ENCODE measurements around the gene ZNF444.

ZNF444 gene

DNA sequence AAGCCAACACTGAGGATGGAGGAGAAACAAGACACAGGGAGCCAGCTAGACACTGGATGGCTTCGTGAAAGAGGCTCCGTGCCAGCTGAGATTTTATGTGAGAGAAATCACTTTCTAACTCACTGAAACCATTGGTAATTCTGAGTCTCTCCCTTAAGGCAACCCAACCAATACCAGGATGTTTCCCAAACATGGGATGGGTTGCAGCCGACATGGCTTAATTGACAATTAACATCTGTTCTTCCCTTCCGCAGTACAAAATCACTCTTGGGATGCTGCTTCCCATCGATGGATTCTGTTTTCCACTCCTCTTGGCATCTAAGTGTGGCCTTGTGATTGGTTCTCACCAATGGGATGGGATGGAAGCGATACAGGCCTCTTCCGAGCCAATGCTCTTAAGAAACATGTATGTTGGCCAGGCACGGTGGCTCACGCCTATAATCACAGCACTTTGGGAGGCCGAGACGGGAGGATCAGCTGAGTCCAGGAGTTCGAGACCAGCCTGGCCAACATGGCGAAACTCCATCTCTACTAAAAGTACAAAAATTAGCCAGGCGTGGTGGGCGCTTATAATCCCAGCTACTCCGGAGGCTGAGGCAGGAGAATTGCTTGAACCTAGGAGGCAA is 17.7 kb upstream of the ZNF444 start:
- no peak for DNase-seq

DNA sequence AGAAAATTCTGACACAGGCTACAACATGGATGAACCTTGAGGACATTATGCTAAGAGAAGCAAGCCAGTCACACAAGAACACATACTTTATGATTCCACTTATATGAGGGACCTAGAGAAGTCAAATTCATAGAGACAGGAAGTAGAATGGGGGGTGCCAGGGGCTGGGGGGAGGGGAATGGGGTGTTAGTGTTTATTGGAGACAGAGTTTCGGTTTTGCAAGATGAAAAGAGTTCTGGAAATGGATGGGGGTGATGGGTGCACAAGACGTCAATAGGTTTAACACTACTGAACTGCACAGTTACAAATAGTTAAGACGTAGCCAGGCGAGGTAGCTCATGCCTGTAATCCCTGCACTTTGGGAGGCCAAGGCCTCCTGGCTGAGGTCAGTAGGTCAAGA is 16.5 kb upstream of the ZNF444 start:
- no peak for DNase-seq

DNA sequence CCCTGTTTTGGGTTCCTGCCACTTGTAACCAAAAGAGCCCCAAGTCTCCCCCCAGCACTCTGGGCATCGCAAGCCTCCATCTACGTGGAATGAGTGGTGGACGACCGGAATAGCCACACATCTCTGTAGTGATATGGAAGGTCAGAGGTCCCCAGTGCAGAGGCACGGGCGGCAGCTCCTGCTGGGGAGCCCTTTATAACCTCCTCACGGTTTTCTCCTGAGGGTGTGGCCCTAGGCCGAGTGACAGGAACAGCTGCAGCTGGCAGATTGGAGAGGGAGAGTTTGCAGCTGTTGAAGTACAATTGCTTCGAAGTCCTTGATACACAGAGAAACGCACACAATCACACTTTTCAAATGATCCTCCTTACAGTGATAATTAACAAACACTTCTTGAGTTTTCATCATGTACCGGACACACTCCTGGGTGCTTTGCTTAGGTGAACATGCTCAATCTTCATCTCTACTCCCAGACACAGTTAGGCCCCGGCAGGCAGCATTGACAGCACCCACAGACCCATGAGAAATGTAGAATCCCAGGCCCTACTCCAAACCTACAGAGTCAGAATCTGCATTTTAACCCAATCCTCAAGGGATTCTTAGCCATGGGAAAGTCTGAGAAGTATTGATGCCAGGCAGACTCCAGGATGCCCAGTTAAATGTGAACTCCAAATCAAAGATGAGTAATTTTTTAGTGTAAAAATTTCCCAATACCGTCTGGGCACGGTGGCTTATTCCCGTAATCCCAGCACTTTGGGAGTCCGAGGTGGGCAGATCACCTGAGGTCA is 15.1 kb upstream of the ZNF444 start:
- no peak for DNase-seq

DNA sequence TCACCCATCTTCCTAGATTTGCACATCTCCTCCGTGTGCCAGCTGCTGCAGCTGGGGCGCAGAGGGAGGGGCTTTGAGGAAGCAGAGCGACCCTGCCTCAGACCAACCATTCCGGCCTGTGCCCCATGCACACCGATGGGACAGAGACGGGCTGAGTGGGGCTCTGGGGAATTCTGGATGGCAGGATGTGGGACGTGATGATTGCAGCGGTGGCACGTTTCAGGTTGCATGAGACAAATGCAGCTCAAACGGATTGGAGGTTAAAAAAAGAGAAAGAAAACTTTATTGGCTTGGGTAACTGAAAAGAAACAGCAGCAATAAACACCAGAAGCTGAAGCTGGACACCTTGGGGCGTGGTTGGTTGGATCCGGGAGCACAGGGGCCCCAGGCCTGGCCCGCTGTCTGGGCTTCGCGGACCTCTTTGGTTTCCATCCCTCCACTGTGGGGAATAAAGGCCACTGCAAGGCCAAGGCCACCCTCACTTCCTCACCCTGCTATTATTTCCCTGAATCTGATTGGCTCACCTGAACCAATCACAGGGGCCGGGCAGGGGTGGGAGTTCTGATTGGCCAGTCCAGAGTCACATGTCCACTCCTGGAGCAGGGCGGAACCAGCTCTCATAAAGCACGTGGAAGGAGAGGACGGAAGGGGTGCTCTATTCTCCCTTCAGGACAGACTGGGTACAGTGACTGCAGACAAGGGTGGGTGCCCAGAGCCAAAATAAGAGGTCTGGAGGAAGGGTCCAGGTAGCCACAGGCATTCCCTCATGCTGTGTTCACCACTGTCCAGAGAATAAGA is 13.9 kb upstream of the ZNF444 start:
- no peak for DNase-seq

DNA sequence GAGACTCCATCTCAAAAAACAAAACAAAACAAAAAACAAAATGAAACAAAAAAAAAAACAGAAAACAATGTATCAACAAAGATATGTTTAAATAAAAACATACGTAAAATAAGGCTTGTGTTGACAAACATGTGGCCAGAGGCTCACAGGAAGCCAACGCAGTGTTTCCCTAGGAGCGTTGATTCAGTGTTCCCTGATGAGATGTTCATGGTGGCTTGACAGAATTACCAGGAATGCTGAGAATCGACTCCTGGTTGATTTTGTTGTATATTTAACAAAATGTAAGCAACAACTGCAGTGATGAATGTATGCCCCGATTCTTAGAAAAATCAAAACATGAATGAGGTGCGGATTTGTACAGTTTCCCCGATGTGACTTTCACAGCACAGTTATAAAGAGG is 11.1 kb upstream of the ZNF444 start:
- no peak for DNase-seq

DNA sequence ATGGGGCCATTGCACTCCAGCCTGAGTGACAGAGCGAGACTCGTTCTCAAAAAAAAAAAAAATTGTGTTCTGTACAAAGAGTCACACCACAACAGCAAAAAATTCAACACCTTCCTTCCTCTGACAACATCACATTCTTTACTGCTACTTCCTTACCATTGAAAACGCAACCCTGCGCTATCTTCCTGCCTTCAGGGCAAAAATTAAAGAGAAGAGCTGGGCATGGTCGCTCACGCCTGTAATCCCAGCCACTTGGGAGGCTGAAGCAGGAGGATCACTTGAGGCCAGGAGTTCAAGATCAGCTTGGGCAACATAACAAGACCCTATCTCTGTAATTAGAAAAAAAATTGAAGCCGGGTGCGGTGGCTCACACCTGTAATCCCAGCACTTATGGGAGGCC is 9.4 kb upstream of the ZNF444 start:
- DNase-seq = no peak

DNA sequence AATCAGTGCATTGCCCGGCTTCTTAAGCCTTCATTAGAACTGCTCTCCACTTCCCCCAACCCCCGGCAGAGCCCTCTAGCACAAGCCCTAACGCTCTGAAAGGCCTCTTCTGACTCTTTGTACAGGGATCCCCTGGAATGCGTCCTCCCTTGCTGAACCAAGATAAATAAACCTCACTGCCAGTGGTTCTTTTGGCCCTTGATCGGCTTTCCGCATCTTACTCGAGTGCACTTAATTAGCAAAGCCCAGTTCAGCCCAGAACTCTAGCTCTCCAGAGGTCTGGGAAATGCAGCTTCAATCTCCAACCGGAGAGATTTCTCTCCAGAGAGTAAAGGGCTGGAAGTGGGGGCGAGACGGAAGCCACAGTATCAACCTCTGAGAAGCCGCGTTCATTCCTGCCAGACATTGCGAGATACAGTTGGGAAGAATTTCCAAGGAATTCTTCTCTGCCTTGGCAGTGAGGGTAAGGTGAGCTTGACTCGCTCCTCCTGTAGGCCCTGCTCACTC is 8.7 kb upstream of the ZNF444 start:
- DNase-seq = no peak

DNA sequence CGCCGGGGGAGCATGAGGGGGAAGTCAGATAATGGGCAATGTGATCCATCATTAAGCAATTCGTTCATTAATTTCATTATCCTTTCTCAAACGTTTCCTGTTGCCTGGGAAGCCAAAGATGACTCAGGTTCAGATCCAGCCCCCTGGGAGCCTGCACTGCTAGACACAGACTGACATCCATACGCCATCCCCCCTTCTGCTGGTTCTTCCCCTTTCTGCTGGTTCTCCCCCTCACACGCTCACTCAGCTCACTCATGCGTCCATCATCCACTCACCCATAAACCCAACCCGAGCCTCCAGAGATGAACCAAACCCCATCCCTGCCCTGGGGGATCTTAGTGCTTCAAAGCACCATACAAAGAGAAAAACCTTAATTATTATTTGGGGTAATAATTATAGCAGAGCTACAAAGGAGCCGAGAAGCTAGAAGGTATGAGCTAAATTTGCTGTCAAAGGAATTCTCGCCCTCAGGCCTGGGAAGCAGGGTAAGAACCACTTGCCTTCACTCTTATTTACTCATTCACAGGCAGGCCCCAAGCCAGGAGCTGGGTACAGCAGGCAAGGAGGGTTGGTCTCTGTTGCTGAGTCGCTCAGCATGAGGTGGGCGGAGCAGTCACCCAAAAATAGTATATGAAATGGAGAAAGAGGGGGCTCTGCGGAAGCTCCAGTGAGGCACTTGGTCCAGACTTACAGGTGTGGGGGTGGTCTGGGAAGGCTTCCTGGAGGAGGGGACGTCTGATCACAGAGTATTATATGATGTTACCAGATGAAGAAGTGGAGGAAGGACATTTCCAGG is 7.0 kb upstream of the ZNF444 start:
- no peak for DNase-seq

DNA sequence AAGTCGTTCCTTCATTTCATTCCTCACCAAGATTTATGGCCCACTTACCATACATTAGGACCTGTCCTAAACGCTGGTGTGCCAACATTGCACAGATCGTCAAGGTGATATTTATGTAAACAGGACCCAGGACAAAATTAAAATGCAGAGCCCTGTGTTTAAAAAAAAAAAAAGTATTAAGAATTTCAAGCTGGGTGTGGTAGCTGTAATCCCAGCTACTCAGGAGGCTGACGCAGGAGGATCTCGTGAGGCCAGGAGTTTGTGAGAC is 6.5 kb upstream of the ZNF444 start:
- DNase-seq = no peak

DNA sequence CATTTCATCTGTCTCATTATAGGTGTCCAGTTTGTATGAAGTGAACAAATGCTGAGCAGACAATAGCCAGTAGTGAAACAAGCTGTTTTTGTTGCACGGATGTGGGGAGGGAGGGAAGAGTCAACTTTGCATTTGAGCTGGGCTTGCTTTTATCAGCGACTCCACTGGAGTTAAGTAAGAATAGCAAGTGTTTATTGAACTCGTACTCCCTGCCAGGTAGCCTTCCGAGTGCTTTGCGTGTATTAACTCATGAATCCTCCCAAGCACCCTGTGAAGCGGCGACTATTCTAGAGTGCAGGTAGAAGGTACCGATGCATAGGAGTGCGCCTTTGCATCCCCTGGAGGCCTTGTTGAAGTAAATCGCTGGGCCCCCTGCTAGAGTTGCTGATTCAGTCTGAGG is 4.7 kb upstream of the ZNF444 start:
- no peak for DNase-seq

DNA sequence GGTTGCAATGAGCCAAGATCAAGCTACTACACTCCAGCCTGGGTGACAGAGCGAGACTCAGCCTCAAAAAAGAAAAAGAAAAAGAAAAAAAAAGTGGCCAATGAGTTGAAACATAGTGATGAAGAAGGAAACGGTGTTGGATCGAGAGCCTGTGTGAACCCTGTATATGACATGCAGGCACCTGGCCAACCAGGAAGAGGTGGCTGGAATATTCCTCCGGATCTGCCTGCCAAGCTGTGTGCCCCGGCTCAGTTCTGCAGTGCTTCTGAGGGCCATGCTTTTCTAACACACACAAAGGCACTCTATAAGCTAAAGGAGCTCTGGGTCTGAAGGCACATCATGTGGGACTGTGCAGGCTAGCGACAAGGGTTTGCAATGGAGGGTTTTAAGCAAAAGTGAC is 3.7 kb upstream of the ZNF444 start:
- DNase-seq = no peak

DNA sequence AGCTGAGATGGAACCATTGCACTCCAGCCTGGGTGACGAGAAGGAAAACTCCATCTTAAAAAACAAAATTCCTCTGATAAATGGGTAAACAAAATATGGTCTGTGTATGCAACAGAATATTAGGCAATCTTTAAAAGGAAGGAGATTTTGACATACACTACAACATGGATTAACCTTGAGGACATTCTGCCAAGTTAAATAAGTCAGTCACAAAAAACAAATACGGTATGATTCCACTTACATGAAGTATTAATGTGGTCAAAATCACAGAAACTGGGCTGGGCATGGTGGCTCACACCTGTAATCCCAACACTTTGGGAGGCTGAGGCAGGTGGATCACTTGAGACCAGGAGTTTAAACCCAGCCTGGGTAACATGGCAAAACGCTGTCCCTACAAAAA is 3.0 kb upstream of the ZNF444 start:
- no peak for DNase-seq

DNA sequence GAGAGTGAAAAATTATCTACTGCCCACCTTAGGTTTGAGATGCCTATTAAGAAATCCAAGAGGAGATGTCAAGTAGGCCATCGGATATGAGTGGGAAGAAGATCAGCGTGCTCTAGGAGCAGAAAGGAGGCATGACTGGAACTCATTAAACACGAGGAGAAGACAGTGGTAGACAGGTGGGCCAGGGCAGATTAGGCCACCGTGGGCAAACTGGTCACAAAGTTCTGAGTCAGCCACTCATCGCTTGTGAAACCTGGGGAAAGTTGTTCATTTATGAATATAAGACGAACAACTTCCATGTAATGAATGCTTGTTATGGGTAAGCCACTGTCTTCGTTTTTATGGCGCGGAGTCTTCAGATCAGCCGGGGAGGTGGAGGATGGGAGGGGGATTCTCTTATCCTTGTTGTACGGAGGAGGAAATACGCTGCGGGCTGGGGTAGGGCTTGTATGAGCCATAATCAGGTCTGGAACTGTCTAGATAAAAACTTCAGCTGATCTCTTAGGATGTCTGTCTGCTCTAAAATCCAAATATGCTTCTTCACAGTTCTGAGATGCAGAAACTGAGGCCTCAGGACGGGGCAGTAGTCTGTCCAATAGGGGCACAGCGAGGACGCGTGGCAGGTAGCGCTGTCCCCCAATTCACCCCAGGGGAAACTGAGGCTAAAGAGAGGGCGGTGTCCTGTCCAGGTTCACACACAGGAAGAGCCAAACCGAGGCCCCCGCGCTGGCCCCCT is 1.1 kb upstream of the ZNF444 start:
- DNase-seq = no peak

DNA sequence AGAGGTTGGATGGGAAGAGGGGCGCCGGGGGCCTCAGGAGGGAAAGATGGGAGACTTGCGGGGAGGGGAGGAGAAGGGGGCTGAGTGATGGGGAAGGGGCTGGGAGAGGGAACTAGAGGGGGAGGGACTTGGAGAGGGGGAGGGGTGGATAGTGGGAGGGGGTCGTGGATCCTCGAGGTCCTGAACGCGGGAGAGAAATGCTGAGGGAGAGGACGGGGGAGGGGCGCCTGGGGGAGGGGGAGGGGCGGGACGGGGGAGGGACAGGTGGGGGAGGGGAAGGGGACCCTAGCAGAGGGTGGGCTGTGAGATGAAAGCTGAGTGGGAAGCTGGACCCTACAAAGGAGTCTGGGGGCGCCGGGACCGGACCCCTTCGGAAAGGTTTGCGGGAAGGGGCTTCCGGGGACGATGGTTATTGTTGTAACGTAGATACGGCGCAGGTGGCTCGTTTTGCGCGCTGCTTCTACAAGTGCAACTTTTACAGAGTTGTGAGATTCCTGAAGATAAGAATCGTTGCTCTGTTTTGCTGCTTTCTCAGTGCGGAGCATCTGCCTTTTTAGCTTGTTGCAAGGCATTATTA is 418 bp downstream of the ZNF444 start:
- no peak for DNase-seq

DNA sequence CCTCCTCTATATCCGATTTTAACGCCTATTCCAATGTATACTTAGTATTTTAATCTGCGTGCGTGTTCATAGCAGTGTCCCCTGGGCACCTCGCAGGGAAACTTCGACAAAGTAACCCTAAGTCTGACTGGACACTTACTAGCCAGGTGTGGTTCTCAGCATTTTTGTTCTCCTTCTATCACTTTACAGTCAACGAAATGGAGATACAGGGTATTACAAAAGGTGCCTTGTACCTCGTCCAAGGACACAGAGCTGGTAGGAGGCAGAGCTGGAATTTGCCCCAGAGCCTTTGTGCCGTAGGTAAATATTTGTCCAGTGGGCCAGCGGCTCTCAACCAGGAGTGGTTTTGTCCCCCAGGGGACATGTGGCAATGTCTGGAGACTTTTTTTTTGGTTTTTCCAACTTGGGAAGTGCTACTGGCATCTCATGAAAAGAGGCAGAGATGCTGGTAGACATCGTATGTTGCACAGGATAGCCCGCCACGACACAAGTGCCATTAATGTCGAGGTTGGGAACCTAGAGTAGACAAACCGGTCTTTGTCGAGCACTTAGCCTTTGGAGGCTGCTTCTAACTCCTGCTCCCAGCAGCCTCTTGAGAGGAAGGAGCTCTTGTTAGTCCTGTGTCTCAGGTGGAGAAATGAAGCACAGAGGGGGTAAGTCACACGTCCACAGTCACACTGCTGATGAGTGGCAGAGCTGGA is 1.1 kb downstream of the ZNF444 start:
- DNase-seq = no peak

DNA sequence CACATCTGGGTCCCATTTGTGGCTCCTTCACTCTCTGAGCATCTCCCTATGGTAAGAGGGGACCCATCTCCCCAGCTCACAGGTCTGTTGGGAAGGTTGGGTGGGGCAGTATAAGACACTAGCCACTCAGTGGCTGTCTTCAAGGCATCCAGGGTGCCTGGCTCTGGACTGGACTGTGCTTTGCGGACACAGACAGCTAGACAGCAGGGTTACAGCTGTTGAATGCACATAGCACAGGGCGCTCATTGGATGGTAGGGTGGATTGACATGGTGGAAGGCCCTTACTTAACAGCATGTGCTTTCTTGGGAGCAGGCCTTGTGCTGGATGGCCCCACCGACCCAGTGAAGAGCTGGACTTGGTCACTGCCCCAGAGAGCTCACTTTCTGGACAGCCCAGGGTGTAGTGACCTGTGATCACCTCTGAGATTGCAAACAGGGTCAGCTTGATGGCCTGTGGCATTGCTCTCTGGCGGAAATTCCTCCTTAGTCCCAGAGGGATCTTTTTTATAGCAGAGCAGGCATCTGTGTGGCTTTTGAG is 1.9 kb downstream of the ZNF444 start:
- no peak for DNase-seq

DNA sequence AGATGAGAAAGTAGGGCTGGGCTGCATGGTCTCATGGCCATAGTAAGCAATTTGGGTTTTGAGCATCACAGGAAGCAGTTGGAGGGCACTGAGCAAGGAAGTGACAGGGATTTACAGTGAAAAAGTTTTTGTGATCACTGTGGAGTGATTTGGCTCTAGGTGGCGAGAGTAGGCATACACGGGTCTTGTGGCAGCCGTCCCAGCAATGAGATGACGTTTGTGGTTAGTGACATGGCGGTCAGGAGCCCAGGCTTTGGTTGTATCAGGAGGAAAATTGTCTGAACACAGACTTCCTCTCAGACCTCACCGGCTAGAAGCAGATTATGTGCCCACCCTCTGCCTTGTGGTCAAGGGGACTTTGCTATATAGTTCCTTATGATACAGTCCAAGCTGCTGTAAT is 3.3 kb downstream of the ZNF444 start:
- DNase-seq = no peak

DNA sequence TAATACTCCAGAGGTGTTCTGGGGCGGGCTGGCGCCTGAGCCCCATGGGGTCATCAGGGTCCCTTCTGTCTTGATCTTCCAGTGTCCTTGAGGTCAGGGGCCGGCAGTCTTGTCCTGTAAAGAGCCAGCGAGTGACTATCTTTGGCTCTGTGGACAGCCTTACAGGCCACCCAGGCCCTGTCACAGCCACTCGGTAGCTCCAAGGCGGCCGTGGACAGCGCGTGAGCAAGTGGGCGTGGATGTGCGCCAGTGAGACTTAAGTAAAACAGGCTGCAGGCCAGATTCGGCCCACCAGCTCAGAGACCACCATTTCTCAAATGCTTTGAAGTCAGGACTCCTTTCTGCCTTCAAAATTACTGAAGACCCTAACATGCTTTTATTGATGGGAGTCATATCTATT is 3.7 kb downstream of the ZNF444 start:
- DNase-seq = no peak

DNA sequence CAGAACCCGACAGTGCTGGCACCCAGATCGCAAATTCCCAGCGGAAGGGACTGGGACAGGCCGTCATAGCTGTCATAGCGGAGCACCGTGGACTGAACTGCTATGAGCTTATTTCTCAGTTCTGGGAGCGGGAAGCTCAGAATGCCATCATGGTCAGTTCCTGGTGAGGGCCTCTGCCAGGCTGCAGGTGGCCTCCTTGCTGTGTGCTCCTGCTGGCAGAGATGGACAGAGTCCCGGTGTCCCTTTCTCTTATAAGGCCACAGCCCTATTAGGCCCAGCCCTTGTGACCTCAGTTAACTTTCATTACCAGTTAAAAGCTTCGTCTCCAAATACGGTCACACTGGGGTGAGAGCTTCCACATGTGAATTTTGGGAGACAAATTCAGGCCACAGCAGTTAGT is 4.6 kb downstream of the ZNF444 start:
- DNase-seq = no peak

DNA sequence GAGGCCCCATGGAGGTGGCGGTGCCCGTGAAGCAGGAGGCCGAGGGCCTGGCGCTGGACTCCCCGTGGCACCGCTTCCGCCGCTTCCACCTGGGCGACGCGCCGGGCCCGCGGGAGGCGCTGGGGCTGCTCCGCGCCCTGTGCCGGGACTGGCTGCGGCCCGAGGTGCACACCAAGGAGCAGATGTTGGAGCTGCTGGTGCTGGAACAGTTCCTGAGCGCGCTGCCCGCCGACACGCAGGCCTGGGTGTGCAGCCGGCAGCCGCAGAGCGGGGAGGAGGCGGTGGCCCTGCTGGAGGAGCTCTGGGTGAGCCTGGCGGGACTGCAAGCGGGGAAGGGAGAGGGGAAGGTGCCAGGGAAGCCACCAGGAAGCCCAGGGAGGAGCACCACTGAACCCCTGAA is 5.8 kb downstream of the ZNF444 start:
- DNase-seq = no peak

DNA sequence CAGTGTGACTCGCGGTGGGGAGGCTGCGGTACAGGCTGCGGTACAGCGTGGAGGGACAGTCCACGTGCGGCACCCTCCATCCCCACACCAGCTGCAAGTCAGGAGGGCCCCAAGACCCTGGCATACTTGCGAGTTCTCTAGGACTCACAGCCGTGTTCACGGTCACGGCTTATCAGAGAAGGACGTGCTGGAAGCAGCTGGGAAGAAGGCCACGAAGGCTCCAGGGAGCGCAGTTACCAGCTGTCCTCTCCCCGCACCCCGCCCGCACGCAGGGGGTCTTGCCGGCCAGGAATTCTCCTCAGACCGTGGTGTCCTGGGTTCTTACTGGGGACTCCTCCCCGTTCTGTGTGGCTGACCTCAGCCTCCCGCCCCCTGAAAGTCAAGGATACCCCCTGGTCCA is 6.2 kb downstream of the ZNF444 start:
- DNase-seq = no peak
